NCI-H69 (cell line): ENCODE data around the gene JAK1.
"Not testable (repeated sequence)": the region's sequence is repeated elsewhere in the genome, so short reads cannot be mapped to it uniquely, and the experiment has no call there.

Source experiments
- DNase-seq: peaks from one replicate; lab custom pipeline; 2025; lab: John Stamatoyannopoulos, UW

The JAK1 gene

GRCh38 chr1:64920941-64921589, 45.3 kb downstream of the JAK1 start:
- no peak for DNase-seq

- DNase-seq: not testable (repeated sequence)
These were observed 47.2 kb downstream of the JAK1 start for GRCh38 chr1:64919120-64919519.

GRCh38 chr1:64917907-64918306, 48.4 kb downstream of the JAK1 start:
- DNase-seq: no peak

GRCh38 chr1:64917328-64917861, 49.0 kb downstream of the JAK1 start:
- DNase-seq: peak; percentile 22

GRCh38 chr1:64915381-64916274, 50.7 kb downstream of the JAK1 start:
- DNase-seq: peak; percentile 58

GRCh38 chr1:64913361-64914015, 52.9 kb downstream of the JAK1 start:
- DNase-seq: no peak

- DNase-seq: no peak
These were observed 54.2 kb downstream of the JAK1 start for GRCh38 chr1:64912191-64912590.

- peak; percentile 49 for DNase-seq
These were observed 55.0 kb downstream of the JAK1 start for GRCh38 chr1:64911326-64911725.

GRCh38 chr1:64909031-64909430, 57.3 kb downstream of the JAK1 start:
- peak; percentile 10 for DNase-seq

- DNase-seq: no peak
These were observed 57.8 kb downstream of the JAK1 start for GRCh38 chr1:64908575-64908974.

GRCh38 chr1:64906447-64906846, 59.9 kb downstream of the JAK1 start:
- DNase-seq: peak; percentile 41

- DNase-seq: no peak
These were observed 62.8 kb downstream of the JAK1 start for GRCh38 chr1:64903593-64903992.

- DNase-seq: peak; percentile 26
These were observed 64.7 kb downstream of the JAK1 start for GRCh38 chr1:64901663-64902062.

- DNase-seq: peak; percentile 17
These were observed 65.4 kb downstream of the JAK1 start for GRCh38 chr1:64900916-64901315.

- peak; percentile 81 for DNase-seq
These were observed 68.1 kb downstream of the JAK1 start for GRCh38 chr1:64898107-64898861.

- DNase-seq: peak; percentile 28
These were observed 69.8 kb downstream of the JAK1 start for GRCh38 chr1:64896551-64896950.

GRCh38 chr1:64895500-64895899, 70.8 kb downstream of the JAK1 start:
- DNase-seq: no peak

GRCh38 chr1:64894438-64895196, 71.7 kb downstream of the JAK1 start:
- DNase-seq: peak; percentile 8

GRCh38 chr1:64893921-64894320, 72.4 kb downstream of the JAK1 start:
- DNase-seq: no peak

- DNase-seq: peak; percentile 33
These were observed 73.5 kb downstream of the JAK1 start for GRCh38 chr1:64892576-64893573.
